CD4-positive, alpha-beta T cell treated with Interleukin-6 at 100 ng/mL for 8 hours (primary cell): ENCODE data around the gene FBXO24.
"Not testable (repeated sequence)": the region's sequence is repeated elsewhere in the genome, so short reads cannot be mapped to it uniquely, and the experiment has no call there.

Experiments used
- DNase-seq: peaks from one replicate; pipeline ENCODE4 v3.0.0-alpha.2; 2020; ENCODE audit warnings: mixed read lengths, low spot score

FBXO24 gene

GRCh38 chr7:100561491-100562194, 24.5 kb upstream of the FBXO24 start:
- DNase-seq: no peak

- no peak for DNase-seq
Observed at GRCh38 chr7:100562195-100563099, 23.7 kb upstream of the FBXO24 start.

DNA sequence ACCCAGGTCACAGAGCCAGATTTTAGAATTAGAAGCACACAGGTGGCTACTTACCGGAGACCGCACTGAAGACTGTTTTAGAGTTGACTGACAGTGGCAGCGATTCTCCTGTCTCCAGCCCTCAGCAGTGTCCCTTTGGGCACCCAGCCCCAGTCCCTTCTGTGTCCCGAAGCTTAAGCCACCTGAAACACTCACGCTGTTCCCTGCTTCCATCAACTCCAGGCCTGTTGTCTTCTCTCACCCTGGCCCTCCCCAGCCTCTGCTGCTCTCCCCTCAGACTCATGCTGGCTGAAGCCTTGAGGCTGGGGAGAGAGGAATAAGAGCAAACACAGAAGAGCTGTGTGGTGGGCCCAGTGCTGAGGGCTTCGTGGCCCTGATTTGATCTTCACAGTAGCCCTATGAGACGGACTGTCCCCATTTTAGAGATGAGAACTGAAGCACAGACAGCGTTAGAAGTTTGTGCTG, 23.0 kb upstream of the FBXO24 start:
- DNase-seq: no peak

GRCh38 chr7:100563809-100564400, 22.2 kb upstream of the FBXO24 start:
- DNase-seq: peak; percentile 82

GRCh38 chr7:100564405-100564804, 21.7 kb upstream of the FBXO24 start:
- DNase-seq: not testable (repeated sequence)

GRCh38 chr7:100565133-100565571, 21.0 kb upstream of the FBXO24 start:
- no peak for DNase-seq

- DNase-seq: no peak
Observed at GRCh38 chr7:100566018-100566531, 20.1 kb upstream of the FBXO24 start.

- no peak for DNase-seq
Observed at GRCh38 chr7:100567031-100567730, 18.9 kb upstream of the FBXO24 start.

DNA sequence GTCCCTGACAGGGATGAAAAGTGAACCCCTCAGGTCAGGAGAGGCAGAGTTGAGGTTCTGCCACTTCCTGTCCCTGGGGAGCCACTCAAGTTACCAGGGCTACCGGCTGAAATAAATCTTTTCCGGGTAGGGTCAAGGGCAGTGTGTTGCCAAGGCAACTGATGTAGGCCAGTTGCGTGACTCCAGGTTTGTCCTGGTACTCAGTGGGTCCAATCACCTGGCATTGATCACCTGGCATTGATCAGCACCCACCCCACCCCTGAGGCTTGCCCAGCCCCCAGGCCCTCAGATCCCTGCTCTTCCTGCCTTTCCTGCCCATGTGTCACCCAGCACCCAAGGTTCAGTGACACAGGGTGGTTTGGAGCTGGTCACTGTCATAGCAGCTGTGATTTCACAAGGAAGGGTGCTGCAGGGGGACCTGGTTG, 18.4 kb upstream of the FBXO24 start:
- DNase-seq: no peak

GRCh38 chr7:100568176-100568895, 17.8 kb upstream of the FBXO24 start:
- no peak for DNase-seq

GRCh38 chr7:100568896-100569844, 17.0 kb upstream of the FBXO24 start:
- peak; percentile 52 for DNase-seq

- no peak for DNase-seq
Observed at GRCh38 chr7:100570954-100571828, 14.9 kb upstream of the FBXO24 start.

GRCh38 chr7:100571829-100572116, 14.4 kb upstream of the FBXO24 start:
- no peak for DNase-seq

GRCh38 chr7:100572281-100572948, 13.7 kb upstream of the FBXO24 start:
- DNase-seq: no peak

DNA sequence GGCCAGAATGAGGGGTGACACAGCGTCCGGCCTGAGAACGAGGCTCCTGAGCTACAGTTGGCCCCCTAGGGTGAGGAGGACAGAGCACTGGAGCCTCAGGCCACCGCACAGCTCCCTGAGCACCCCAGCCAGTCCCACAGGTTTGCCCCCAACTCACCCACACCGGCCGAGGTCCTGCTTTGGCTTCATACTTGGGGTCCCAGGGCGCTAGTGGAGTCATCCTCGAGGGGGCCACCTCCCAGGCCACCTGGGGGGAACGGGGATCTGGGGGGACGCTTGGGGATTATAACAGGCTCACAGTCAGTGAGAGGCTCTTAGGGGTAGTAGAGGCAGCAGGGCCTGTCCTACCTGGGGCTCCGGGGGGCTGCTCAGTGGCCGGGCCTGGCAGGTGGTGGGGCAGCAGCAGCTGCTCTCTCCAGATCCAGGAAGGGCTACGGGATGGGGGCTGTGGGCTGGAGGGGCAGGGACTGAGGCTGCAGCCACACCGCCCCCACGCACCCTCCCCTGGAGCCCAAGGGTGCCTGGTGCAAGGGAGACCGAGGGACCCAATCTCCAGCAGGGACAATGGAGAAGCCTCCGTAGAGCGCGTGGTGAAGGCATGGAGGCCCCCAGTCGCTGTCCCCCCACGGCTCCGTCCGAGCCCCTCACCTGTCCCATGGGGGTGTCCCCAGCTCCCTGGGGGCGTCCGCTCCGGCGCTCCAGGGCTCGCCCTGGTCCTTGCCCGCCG, 13.0 kb upstream of the FBXO24 start:
- DNase-seq: no peak

DNA sequence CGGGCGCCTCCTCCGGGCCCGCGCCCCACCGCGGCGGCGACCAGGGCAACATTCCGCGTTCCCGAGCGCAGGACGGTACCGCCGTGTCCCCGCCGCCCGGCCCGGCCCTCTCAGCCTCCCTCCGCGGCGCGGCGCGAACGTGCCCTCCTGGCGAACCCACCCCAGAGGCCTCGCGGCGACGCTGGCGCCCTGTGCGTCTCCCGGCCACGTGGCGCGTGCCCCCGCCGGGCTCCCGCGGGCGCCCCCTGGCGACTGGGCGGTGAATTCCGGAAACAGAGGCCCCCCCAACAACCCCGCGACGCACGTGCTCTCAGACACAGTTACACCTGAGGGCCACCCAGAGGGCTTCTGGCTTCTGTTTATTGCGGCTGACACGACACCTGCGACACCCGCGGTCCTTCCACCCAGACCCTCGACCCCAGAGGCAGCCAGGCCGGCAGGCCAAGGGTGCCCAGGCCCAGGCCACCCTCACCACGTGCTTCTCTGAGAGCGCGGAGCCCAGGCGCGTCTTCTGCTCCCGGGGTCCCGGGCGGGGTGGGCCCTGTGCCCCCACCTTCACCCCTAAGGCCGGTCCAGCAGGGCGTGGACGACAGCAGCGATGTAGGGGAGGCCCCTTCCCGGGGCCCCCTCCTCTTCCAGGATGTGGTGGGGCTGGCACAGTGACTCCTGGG, 12.3 kb upstream of the FBXO24 start, which contains the start of gene SAP25:
TSS of gene SAP25 (minus strand) at position 210 of the 671 bp plus-strand sequence. CDS start at position 52, 158 bp downstream.
- no peak for DNase-seq
